Right lobe of liver (tissue), 4 donors: ENCODE results near the gene H3-3A.

Experiments used
- CTCF ChIP-seq, 4 donors: fragments of 200-600 bp in 3 of 4; fragments of 450-650 bp in 1 of 4; IDR thresholded peaks; one replicate each; pipeline versions ENCODE4 v1.5.1 to v1.8.0; 2016 to 2022; ENCODE audit warnings: antibody characterized with exemption in 4 of 4, mild to moderate bottlenecking in 2 of 4
- POLR2A ChIP-seq: fragments of 450-650 bp; IDR thresholded peaks from one replicate; pipeline ENCODE4 v1.6.1; 2017; ENCODE audit warnings: antibody characterized with exemption, mild to moderate bottlenecking
- donor health status: DM: no; HTN: no; CAD: no.
- donor health status: DM: no; HTN: no; CAD: no.
- donor health status: DM: no; HTN: yes; CAD: no.

GRCh38 chr1:226038661-226039060, 23.9 kb upstream of the H3-3A start:
- TF ChIP-seq CTCF (IDR thresholded peaks at IDR 0.05), result no peak
- TF ChIP-seq POLR2A, result no peak
